Measurements from ENCODE around the gene INVS.

DNA sequence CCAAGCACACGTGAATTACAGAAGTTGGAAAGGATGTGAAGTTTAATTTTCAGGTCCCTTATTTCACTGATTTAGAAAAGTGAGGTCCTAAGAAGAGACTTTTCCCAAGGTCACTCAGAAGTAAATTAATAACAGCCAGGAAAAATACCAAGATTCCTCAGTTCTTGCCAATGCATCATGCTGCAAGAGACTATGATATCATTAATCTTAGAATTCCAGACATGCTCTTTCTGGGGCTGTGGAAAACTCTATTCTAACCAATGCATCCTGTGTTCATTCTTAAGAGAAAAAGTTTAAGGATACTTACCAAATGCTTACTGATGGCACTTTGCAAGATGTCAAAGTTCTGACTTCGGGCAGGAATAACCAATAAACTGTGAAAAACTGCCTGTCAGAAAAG is 210.9 kb downstream of the INVS start:
- TF ChIP-seq, protein P1, sequence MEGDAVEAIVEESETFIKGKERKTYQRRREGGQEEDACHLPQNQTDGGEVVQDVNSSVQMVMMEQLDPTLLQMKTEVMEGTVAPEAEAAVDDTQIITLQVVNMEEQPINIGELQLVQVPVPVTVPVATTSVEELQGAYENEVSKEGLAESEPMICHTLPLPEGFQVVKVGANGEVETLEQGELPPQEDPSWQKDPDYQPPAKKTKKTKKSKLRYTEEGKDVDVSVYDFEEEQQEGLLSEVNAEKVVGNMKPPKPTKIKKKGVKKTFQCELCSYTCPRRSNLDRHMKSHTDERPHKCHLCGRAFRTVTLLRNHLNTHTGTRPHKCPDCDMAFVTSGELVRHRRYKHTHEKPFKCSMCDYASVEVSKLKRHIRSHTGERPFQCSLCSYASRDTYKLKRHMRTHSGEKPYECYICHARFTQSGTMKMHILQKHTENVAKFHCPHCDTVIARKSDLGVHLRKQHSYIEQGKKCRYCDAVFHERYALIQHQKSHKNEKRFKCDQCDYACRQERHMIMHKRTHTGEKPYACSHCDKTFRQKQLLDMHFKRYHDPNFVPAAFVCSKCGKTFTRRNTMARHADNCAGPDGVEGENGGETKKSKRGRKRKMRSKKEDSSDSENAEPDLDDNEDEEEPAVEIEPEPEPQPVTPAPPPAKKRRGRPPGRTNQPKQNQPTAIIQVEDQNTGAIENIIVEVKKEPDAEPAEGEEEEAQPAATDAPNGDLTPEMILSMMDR (IDR thresholded peaks at IDR 0.05; ENCODE audit: borderline replicate concordance, extremely low read depth, low read length, poor library complexity, severe bottlenecking) = no peak
- no peak for TF ChIP-seq EZH2 (IDR thresholded peaks at IDR 0.05; ENCODE audit: borderline replicate concordance, low read depth, low read length, severe bottlenecking)
